Stimulated activated CD4-positive, alpha-beta T cell treated with anti-CD3 and anti-CD28 coated beads, Interleukin-4, amount 100 ng/mL, for 24 hours (primary cell): Measurements from ENCODE around the gene DCAF10.
A peak's percentile ranks its signal among the peaks of the same experiment; 100 is the strongest.
"Not testable (repeated sequence)": the region's sequence is repeated elsewhere in the genome, so short reads cannot be mapped to it uniquely, and the experiment has no call there.

Experiments
- DNase-seq: peaks from one replicate; pipeline ENCODE4 v3.0.0-alpha.2; 2020

The DCAF10 gene

GRCh38 chr9:37870799-37871176 lies 70.2 kb downstream of the DCAF10 start:
- DNase-seq: no peak

- DNase-seq: no peak
Measured at GRCh38 chr9:37873955-37874354, 73.4 kb downstream of the DCAF10 start.

- no peak for DNase-seq
Measured at GRCh38 chr9:37876376-37876775, 75.8 kb downstream of the DCAF10 start.

- DNase-seq: no peak
Measured at GRCh38 chr9:37880916-37881479, 80.4 kb downstream of the DCAF10 start.

GRCh38 chr9:37887977-37888583 lies 87.5 kb downstream of the DCAF10 start:
- not testable (repeated sequence) for DNase-seq

- DNase-seq: no peak
Measured at GRCh38 chr9:37889536-37889935, 88.9 kb downstream of the DCAF10 start.

- DNase-seq: not testable (repeated sequence)
Measured at GRCh38 chr9:37891042-37891441, 90.4 kb downstream of the DCAF10 start.

GRCh38 chr9:37892063-37892462 lies 91.5 kb downstream of the DCAF10 start:
- no peak for DNase-seq

GRCh38 chr9:37897665-37898064 lies 97.1 kb downstream of the DCAF10 start:
- DNase-seq: no peak

- no peak for DNase-seq
Measured at GRCh38 chr9:37899041-37899440, 98.4 kb downstream of the DCAF10 start.

- no peak for DNase-seq
Measured at GRCh38 chr9:37902131-37902530, 101.5 kb downstream of the DCAF10 start.

GRCh38 chr9:37902796-37903646 lies 102.4 kb downstream of the DCAF10 start:
- DNase-seq: peak; percentile 18

GRCh38 chr9:37903647-37904444 lies 103.2 kb downstream of the DCAF10 start, which contains the start of gene SLC25A51:
Gene SLC25A51 (minus strand): TSS chr9:37904127. CDS start chr9:37888550, 15,577 bp downstream.
- peak; percentile 96 for DNase-seq

- peak; percentile 4 for DNase-seq
Measured at GRCh38 chr9:37904445-37905130, 104.0 kb downstream of the DCAF10 start.

- peak; percentile 5 for DNase-seq
Measured at GRCh38 chr9:37905131-37905505, 104.5 kb downstream of the DCAF10 start.

GRCh38 chr9:37905776-37906175 lies 105.2 kb downstream of the DCAF10 start:
- no peak for DNase-seq

GRCh38 chr9:37906312-37907239 lies 106.0 kb downstream of the DCAF10 start:
- no peak for DNase-seq

GRCh38 chr9:37908283-37908682 lies 107.7 kb downstream of the DCAF10 start:
- DNase-seq: no peak

- DNase-seq: no peak
Measured at GRCh38 chr9:37908698-37909186, 108.1 kb downstream of the DCAF10 start.

- DNase-seq: no peak
Measured at GRCh38 chr9:37909326-37909725, 108.7 kb downstream of the DCAF10 start.

- DNase-seq: not testable (repeated sequence)
Measured at GRCh38 chr9:37909836-37910235, 109.2 kb downstream of the DCAF10 start.
